Right lobe of liver (tissue), 4 donors: Measurements from ENCODE around the gene WDR27.

Experiments used
- POLR2A ChIP-seq: fragments of 450-650 bp; IDR thresholded peaks from one replicate; pipeline ENCODE4 v1.6.1; 2017; ENCODE audit warnings: antibody characterized with exemption, mild to moderate bottlenecking
- TF ChIP-seq, protein P1 (sequence below), 4 donors: fragments of 200-600 bp in 3 of 4; fragments of 450-650 bp in 1 of 4; IDR thresholded peaks; one replicate each; pipeline versions ENCODE4 v1.5.1 to v1.8.0; 2016 to 2022; ENCODE audit warnings: antibody characterized with exemption in 4 of 4, mild to moderate bottlenecking in 2 of 4
- donor health status: DM: no; HTN: no; CAD: no.
- donor health status: DM: no; HTN: no; CAD: no.
- donor health status: DM: no; HTN: yes; CAD: no.

DNA sequence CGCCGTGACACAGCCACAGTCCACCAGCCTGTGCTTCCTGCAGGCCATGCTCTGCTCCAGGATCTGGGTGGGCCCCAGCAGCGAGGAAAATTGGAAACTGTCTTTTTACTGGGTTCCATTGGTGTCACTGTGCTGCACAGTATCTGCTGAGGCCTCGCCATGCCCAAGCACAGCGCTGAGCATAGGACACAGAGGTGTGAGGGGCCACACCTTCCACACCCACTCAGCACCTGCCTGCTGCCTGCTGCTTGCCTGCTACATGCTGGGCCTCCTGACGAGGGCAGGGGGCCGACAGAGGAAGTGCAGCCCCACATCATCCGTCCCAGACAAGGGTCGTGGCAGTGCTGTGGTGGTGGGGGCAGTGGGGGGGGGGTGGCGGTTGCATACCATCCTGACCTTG lies 275.2 kb downstream of the WDR27 start:
- TF ChIP-seq, protein P1, sequence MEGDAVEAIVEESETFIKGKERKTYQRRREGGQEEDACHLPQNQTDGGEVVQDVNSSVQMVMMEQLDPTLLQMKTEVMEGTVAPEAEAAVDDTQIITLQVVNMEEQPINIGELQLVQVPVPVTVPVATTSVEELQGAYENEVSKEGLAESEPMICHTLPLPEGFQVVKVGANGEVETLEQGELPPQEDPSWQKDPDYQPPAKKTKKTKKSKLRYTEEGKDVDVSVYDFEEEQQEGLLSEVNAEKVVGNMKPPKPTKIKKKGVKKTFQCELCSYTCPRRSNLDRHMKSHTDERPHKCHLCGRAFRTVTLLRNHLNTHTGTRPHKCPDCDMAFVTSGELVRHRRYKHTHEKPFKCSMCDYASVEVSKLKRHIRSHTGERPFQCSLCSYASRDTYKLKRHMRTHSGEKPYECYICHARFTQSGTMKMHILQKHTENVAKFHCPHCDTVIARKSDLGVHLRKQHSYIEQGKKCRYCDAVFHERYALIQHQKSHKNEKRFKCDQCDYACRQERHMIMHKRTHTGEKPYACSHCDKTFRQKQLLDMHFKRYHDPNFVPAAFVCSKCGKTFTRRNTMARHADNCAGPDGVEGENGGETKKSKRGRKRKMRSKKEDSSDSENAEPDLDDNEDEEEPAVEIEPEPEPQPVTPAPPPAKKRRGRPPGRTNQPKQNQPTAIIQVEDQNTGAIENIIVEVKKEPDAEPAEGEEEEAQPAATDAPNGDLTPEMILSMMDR (IDR thresholded peaks at IDR 0.05): no peak
- TF ChIP-seq POLR2A: no peak
